ENCODE measurements around the gene COL16A1. TPM values are rescaled to one million over a fixed set of nuclear protein-coding genes. Genes with fewer than 3 reads are reported as not detected.
A peak's percentile ranks its signal among the peaks of the same experiment; 100 is the strongest.

Gene COL16A1
- total and polyA plus RNA-seq, 2 of the 13 experiments (the other 11 are each of a cell fraction or from before 2014, with no cell fraction given): 4.3 to 12.2 TPM

- H3K4me2 ChIP-seq (ENCODE audit: low read depth, low read length): 0 out of 2 replicates have a peak overlapping the region, but pooled peaks have one; percentile 9
- 0% methylated on average over 1 of the region's 1 CpG for WGBS (ENCODE audit: low lambda C conversion rate)
- DNase-seq (ENCODE audit: low spot score) (peak; percentile 24), FAIRE-seq (no peak), ATAC-seq (peak; percentile 48; the same call in 2 of the 3 replicates)
- no peaks in the 10 kb centered on the region for H3K27me3 ChIP-seq (ENCODE audit: control insufficient read depth in 1 of 2, insufficient read depth in 2 of 2, low read length in 2 of 2)
- POLR2A ChIA-PET: interaction anchor here (1.4 to 2.0 kb wide), 3 partner anchors 50 to 64 kb away, joined by 5 to 6 read pairs (median 5); no protein-coding TSS in a partner anchor
- intact Hi-C loops (cut with micrococcal nuclease; ENCODE audit: unreplicated experiment): no loop called here
- H3K9me3 ChIP-seq (ENCODE audit: low read length): no peaks in the 10 kb centered on the region
- in situ Hi-C loops (cut with HindIII; ENCODE audit: extremely low pct_ligation_motif_present, low pct_unique_long_range_greater_than_20kb): no loop called here
- H3K27ac ChIP-seq (ENCODE audit: extremely low read length, insufficient read depth, low read length): peak overlapping the region; percentile 34
- BruUV-seq (replicated peaks): no TSS peak
- CTCF ChIA-PET (ENCODE audit: low intra/inter-chr PET ratio, low total read pairs): no interaction called here
- peaks cover 45% of the 10 kb centered on the region for H3K4me1 ChIP-seq (ENCODE audit: insufficient read depth, low read length)
- no peak overlapping the region for H2AFZ ChIP-seq (ENCODE audit: low read length)
- H3K4me3 ChIP-seq (replicated peaks in 1 of 3; ENCODE audit: insufficient read depth in 1 of 3, low read depth in 2 of 3, low read length in 3 of 3): no peak overlapping the region
- no peak overlapping the region for H3K9ac ChIP-seq (ENCODE audit: insufficient read depth, low read depth, low read length)
- TF ChIP-seq SNRNP70 (IDR thresholded peaks at IDR 0.05; ENCODE audit: low read depth, low read length) (no peak), RELA (CRISPR knock-in tag; IDR thresholded peaks at IDR 0.05) (no peak), ZNF362 (CRISPR knock-in tag; IDR thresholded peaks at IDR 0.05; ENCODE audit: borderline replicate concordance) (0 out of 2 replicates have a peak, but pooled peaks have one; percentile 36), CHCHD3 (CRISPR knock-in tag; IDR thresholded peaks at IDR 0.05) (no peak), PPARG (CRISPR knock-in tag; conservative IDR thresholded peaks at IDR 0.05) (peak; percentile 69), RAD21 (CRISPR knock-in tag; IDR thresholded peaks at IDR 0.05) (no peak), ZNF720 (CRISPR knock-in tag; IDR thresholded peaks at IDR 0.05) (no peak), ZNF576 (CRISPR knock-in tag; IDR thresholded peaks at IDR 0.05) (no peak), ZNF431 (CRISPR knock-in tag; IDR thresholded peaks at IDR 0.05; ENCODE audit: borderline replicate concordance, low read depth) (no peak), ZNF614 (CRISPR knock-in tag; IDR thresholded peaks at IDR 0.05; ENCODE audit: borderline replicate concordance) (no peak), UBTF (CRISPR knock-in tag; IDR thresholded peaks at IDR 0.05) (no peak), PCBP1 (IDR thresholded peaks at IDR 0.05; ENCODE audit: borderline replicate concordance, low read depth, low read length) (no peak), ZNF569 (CRISPR knock-in tag; IDR thresholded peaks at IDR 0.05; ENCODE audit: borderline replicate concordance) (no peak), ZBTB46 (CRISPR knock-in tag; IDR thresholded peaks at IDR 0.05; ENCODE audit: borderline replicate concordance) (no peak)
- H3K36me3 ChIP-seq (replicated peaks in 1 of 2; ENCODE audit: control insufficient read depth in 1 of 2, insufficient read depth in 2 of 2, low read length in 2 of 2): no peaks in the 10 kb centered on the region
- no peaks in the 10 kb centered on the region for H3K79me2 ChIP-seq (ENCODE audit: insufficient read depth, low read length)
- no peaks in the 10 kb centered on the region for H4K20me1 ChIP-seq (ENCODE audit: insufficient read depth, low read length)
Measured at GRCh38 chr1:31651089-31651420, 52.8 kb downstream of the COL16A1 start.
